HepG2 (cell line): Measurements from ENCODE around the gene TMEM114. TPM values are rescaled to one million over a fixed set of nuclear protein-coding genes. Genes with fewer than 3 reads are reported as not detected.

Experiments
- ARHGAP35 ChIP-seq: sonication (generic); formaldehyde crosslinking; IDR thresholded peaks from 2 replicates; pipeline ENCODE4 v1.9.0; 2022; ENCODE audit warnings: mild to moderate bottlenecking, inconsistent platforms, moderate library complexity, missing genetic modification reagents, borderline replicate concordance
- BORCS8-MEF2B ChIP-seq: sonication (generic); formaldehyde crosslinking; IDR thresholded peaks from 2 replicates; pipeline ENCODE4 v1.8.0; 2022; ENCODE audit warnings: mild to moderate bottlenecking, missing genetic modification reagents
- CEBPB ChIP-seq: IDR thresholded peaks from 2 replicates; pipeline ENCODE4 v1.6.1; 2011; ENCODE audit warnings: low read depth, low read length, improper control_type of control experiment, borderline replicate concordance
- CEBPG ChIP-seq: IDR thresholded peaks from 2 replicates; pipeline ENCODE4 v1.6.1; 2016
- FOXP1 ChIP-seq, 2 experiments: fragments of 450-650 bp in 1 of 2; IDR thresholded peaks; 2 replicates each; pipeline ENCODE4 v1.6.1; 2017 to 2018; ENCODE audit warnings: antibody characterized with exemption in 1 of 2
- KDM3A ChIP-seq: IDR thresholded peaks from 2 replicates; pipeline ENCODE4 v1.6.1; 2018; ENCODE audit warnings: low read depth, missing compliant biosample characterization
- MAFF ChIP-seq: IDR thresholded peaks from 2 replicates; pipeline ENCODE4 v1.6.1; 2011; ENCODE audit warnings: low read depth, low read length, improper control_type of control experiment
- NFKBIZ ChIP-seq: IDR thresholded peaks from 2 replicates; pipeline ENCODE4 v1.6.1; 2018; ENCODE audit warnings: missing genetic modification reagents, missing compliant biosample characterization
- PHB2 ChIP-seq: fragments of 450-650 bp; IDR thresholded peaks from 2 replicates; pipeline ENCODE4 v1.6.1; 2018; ENCODE audit not compliant: partially characterized antibody
- POLR2AphosphoS5 ChIP-seq: IDR thresholded peaks from 2 replicates; pipeline ENCODE4 v1.6.1; 2012; ENCODE audit warnings: low read depth, low read length
- RBFOX2 ChIP-seq: fragments of 200-400 bp; formaldehyde crosslinking; IDR thresholded peaks from 2 replicates; pipeline ENCODE4 v1.6.1; 2017; ENCODE audit warnings: low read depth, mild to moderate bottlenecking, low read length
- TOE1 ChIP-seq: sonication (generic); formaldehyde crosslinking; IDR thresholded peaks from 2 replicates; pipeline ENCODE4 v1.4.0; 2020; ENCODE audit warnings: mild to moderate bottlenecking, missing genetic modification reagents
- ZFP1 ChIP-seq: IDR thresholded peaks from 2 replicates; pipeline ENCODE4 v1.6.1; 2016
- ZNF20 ChIP-seq: sonication (generic); formaldehyde crosslinking; IDR thresholded peaks from 2 replicates; pipeline ENCODE4 v1.4.0; 2020; ENCODE audit warnings: mild to moderate bottlenecking, moderate library complexity, missing genetic modification reagents
- ZNF264 ChIP-seq: sonication (generic); formaldehyde crosslinking; IDR thresholded peaks from 2 replicates; pipeline ENCODE4 v1.4.0; 2020; ENCODE audit warnings: missing genetic modification reagents
- ZNF644 ChIP-seq: IDR thresholded peaks from 2 replicates; pipeline ENCODE4 v1.6.1; 2016; ENCODE audit warnings: low read depth
- ZNF777 ChIP-seq: sonication (generic); formaldehyde crosslinking; IDR thresholded peaks from 2 replicates; pipeline ENCODE4 v1.4.0; 2020; ENCODE audit warnings: missing genetic modification reagents
- ZNF781 ChIP-seq: sonication (generic); formaldehyde crosslinking; IDR thresholded peaks from 2 replicates; pipeline ENCODE4 v1.5.1; 2020; ENCODE audit warnings: borderline replicate concordance, mild to moderate bottlenecking, missing genetic modification reagents; ENCODE audit errors: not compliant biosample characterization
- ZNF790 ChIP-seq: sonication (generic); formaldehyde crosslinking; IDR thresholded peaks from 2 replicates; pipeline ENCODE4 v1.8.0; 2022; ENCODE audit warnings: missing genetic modification reagents, mild to moderate bottlenecking, borderline replicate concordance
- polyA plus RNA-seq, 8 experiments: library from polyadenylated mRNA; depleted of rRNA in 3 of 8; stranded (reverse) in 7 of 8; unstranded in 1 of 8; fragments of >200 nt; fragmentation: Illumina TruSeq in 4 of 8; extraction: Trizol in 4 of 8; gene quantifications; 2 replicates each; pipeline versions ENCODE4 v1.2.1 to v1.2.3, GENCODE V29; 2011 to 2016; ENCODE audit warnings: low read depth in 4 of 8, missing spikeins in 1 of 8, mixed read lengths in 1 of 8; ENCODE audit not compliant: insufficient read depth in 1 of 8
- total RNA-seq, 5 experiments: library from RNA; depleted of rRNA; stranded (reverse); fragments of >200 nt; fragmentation: Illumina TruSeq; extraction: Trizol; gene quantifications; 2 replicates each; pipeline ENCODE4 v1.2.3, GENCODE V29; 2016; ENCODE audit warnings: low read depth in 1 of 5
- TF ChIP-seq, protein P1 (sequence below): sonication (generic); formaldehyde crosslinking; IDR thresholded peaks from 2 replicates; pipeline ENCODE4 v1.8.0; 2022; ENCODE audit warnings: mild to moderate bottlenecking, missing genetic modification reagents
- TF ChIP-seq, protein P2 (sequence below): IDR thresholded peaks from 2 replicates; pipeline ENCODE4 v1.6.1; 2012; ENCODE audit warnings: low read length, improper control_type of control experiment
- TF ChIP-seq, protein P3 (sequence below): sonication (generic); formaldehyde crosslinking; IDR thresholded peaks from 2 replicates; pipeline ENCODE4 v1.5.1; 2020; ENCODE audit warnings: mild to moderate bottlenecking, missing genetic modification reagents, moderate library complexity
- TF ChIP-seq, protein P4 (sequence below): sonication (generic); formaldehyde crosslinking; IDR thresholded peaks from 2 replicates; pipeline ENCODE4 v1.5.1; 2020; ENCODE audit warnings: mild to moderate bottlenecking, missing genetic modification reagents

The TMEM114 gene
- total and polyA plus RNA-seq, 2 of the 13 experiments (the other 11 are each of a cell fraction or from before 2014, with no cell fraction given), result not detected

DNA sequence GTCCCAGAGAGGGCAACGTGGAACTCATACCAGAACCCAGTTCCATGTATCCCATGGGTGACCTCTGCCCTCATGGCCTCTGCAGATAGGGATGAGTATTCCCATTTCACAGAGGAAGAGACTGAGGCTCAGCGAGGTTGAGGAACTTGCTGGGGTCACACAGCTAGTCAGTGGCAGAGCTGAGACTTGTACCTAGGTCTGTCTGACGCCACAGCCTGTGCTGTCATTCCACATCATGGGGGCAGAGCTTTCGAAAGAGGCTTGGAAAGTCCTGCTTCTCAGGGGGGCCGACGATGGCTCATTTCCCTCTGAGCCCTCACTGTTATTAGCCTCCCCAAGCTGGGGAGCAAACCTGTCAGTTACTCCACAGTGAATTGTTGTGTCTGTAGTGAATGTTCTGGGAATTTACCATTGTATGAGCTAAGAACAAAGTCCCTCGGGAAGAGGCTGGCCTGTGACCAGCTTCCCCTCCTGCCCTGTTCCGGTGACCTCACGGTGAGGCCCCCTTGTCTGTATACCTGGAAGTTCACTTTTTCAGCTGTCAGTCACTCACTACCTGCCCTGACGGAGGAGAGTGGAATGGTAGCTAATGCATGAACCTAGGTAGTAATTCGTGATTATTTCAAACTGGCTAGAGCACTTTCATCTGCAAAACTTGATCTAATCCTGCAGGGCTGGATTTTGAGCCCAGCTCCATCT lies 40.1 kb upstream of the TMEM114 start (continued):
- TF ChIP-seq ZNF781, result no peak
- TF ChIP-seq TOE1 (CRISPR knock-in tag), result no peak
- TF ChIP-seq ZNF20 (CRISPR knock-in tag), result no peak
- TF ChIP-seq, protein P1, sequence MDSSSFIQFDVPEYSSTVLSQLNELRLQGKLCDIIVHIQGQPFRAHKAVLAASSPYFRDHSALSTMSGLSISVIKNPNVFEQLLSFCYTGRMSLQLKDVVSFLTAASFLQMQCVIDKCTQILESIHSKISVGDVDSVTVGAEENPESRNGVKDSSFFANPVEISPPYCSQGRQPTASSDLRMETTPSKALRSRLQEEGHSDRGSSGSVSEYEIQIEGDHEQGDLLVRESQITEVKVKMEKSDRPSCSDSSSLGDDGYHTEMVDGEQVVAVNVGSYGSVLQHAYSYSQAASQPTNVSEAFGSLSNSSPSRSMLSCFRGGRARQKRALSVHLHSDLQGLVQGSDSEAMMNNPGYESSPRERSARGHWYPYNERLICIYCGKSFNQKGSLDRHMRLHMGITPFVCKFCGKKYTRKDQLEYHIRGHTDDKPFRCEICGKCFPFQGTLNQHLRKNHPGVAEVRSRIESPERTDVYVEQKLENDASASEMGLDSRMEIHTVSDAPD (CRISPR knock-in tag), result no peak
- TF ChIP-seq ZNF644 (CRISPR knock-in tag), result no peak
- no peak for TF ChIP-seq NFKBIZ (CRISPR knock-in tag)
- no peak for TF ChIP-seq KDM3A (CRISPR knock-in tag)
- TF ChIP-seq ARHGAP35 (CRISPR knock-in tag), result no peak
- TF ChIP-seq ZFP1 (CRISPR knock-in tag), result no peak
- TF ChIP-seq POLR2AphosphoS5, result no peak
- TF ChIP-seq ZNF264 (CRISPR knock-in tag), result no peak
- no peak for TF ChIP-seq ZNF777 (CRISPR knock-in tag)
- peak; percentile 41; the same call in 1 of the 2 replicates for TF ChIP-seq RBFOX2
- no peak for TF ChIP-seq MAFF
- TF ChIP-seq CEBPG (CRISPR knock-in tag), result no peak
- TF ChIP-seq, protein P2, sequence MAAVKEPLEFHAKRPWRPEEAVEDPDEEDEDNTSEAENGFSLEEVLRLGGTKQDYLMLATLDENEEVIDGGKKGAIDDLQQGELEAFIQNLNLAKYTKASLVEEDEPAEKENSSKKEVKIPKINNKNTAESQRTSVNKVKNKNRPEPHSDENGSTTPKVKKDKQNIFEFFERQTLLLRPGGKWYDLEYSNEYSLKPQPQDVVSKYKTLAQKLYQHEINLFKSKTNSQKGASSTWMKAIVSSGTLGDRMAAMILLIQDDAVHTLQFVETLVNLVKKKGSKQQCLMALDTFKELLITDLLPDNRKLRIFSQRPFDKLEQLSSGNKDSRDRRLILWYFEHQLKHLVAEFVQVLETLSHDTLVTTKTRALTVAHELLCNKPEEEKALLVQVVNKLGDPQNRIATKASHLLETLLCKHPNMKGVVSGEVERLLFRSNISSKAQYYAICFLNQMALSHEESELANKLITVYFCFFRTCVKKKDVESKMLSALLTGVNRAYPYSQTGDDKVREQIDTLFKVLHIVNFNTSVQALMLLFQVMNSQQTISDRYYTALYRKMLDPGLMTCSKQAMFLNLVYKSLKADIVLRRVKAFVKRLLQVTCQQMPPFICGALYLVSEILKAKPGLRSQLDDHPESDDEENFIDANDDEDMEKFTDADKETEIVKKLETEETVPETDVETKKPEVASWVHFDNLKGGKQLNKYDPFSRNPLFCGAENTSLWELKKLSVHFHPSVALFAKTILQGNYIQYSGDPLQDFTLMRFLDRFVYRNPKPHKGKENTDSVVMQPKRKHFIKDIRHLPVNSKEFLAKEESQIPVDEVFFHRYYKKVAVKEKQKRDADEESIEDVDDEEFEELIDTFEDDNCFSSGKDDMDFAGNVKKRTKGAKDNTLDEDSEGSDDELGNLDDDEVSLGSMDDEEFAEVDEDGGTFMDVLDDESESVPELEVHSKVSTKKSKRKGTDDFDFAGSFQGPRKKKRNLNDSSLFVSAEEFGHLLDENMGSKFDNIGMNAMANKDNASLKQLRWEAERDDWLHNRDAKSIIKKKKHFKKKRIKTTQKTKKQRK, result no peak
- TF ChIP-seq FOXP1 (IDR thresholded peaks at IDR 0.05), result no peak
- no peak for TF ChIP-seq FOXP1 (CRISPR knock-in tag; IDR thresholded peaks at IDR 0.05)
- TF ChIP-seq, protein P3, sequence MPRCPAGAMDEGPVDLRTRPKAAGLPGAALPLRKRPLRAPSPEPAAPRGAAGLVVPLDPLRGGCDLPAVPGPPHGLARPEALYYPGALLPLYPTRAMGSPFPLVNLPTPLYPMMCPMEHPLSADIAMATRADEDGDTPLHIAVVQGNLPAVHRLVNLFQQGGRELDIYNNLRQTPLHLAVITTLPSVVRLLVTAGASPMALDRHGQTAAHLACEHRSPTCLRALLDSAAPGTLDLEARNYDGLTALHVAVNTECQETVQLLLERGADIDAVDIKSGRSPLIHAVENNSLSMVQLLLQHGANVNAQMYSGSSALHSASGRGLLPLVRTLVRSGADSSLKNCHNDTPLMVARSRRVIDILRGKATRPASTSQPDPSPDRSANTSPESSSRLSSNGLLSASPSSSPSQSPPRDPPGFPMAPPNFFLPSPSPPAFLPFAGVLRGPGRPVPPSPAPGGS (CRISPR knock-in tag), result 0 out of 2 replicates have a peak, but pooled peaks have one; percentile 19
- no peak for TF ChIP-seq PHB2
- no peak for TF ChIP-seq CEBPB
- TF ChIP-seq ZNF790 (CRISPR knock-in tag), result no peak
- TF ChIP-seq BORCS8-MEF2B (CRISPR knock-in tag), result no peak
- TF ChIP-seq, protein P4, sequence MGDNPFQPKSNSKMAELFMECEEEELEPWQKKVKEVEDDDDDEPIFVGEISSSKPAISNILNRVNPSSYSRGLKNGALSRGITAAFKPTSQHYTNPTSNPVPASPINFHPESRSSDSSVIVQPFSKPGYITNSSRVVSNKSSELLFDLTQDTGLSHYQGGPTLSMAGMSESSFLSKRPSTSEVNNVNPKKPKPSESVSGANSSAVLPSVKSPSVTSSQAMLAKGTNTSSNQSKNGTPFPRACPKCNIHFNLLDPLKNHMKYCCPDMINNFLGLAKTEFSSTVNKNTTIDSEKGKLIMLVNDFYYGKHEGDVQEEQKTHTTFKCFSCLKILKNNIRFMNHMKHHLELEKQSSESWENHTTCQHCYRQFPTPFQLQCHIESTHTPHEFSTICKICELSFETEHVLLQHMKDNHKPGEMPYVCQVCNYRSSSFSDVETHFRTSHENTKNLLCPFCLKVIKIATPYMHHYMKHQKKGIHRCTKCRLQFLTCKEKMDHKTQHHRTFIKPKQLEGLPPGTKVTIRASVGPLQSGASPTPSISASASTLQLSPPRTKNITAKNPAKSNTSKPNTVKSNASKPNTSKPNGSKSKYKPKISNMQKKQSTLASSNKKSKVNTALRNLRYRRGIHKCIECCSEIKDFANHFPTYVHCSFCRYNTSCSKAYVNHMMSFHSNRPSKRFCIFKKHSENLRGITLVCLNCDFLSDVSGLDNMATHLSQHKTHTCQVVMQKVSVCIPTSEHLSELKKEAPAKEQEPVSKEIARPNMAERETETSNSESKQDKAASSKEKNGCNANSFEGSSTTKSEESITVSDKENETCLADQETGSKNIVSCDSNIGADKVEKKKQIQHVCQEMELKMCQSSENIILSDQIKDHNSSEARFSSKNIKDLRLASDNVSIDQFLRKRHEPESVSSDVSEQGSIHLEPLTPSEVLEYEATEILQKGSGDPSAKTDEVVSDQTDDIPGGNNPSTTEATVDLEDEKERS (CRISPR knock-in tag), result 0 out of 2 replicates have a peak, but pooled peaks have one; percentile 27
